Stimulated activated CD8-positive, alpha-beta memory T cell treated with anti-CD3 and anti-CD28 coated beads, Interleukin-15, amount 100 ng/mL, for 4 hours (primary cell): Measurements from ENCODE around the gene CHRFAM7A.
"Not testable (repeated sequence)": the region's sequence is repeated elsewhere in the genome, so short reads cannot be mapped to it uniquely, and the experiment has no call there.

Experiments
- DNase-seq, 2 donors: peaks; one replicate each; pipeline ENCODE4 v3.0.0-alpha.2; 2020; ENCODE audit warnings: low read depth in 2 of 2

CHRFAM7A gene

DNA sequence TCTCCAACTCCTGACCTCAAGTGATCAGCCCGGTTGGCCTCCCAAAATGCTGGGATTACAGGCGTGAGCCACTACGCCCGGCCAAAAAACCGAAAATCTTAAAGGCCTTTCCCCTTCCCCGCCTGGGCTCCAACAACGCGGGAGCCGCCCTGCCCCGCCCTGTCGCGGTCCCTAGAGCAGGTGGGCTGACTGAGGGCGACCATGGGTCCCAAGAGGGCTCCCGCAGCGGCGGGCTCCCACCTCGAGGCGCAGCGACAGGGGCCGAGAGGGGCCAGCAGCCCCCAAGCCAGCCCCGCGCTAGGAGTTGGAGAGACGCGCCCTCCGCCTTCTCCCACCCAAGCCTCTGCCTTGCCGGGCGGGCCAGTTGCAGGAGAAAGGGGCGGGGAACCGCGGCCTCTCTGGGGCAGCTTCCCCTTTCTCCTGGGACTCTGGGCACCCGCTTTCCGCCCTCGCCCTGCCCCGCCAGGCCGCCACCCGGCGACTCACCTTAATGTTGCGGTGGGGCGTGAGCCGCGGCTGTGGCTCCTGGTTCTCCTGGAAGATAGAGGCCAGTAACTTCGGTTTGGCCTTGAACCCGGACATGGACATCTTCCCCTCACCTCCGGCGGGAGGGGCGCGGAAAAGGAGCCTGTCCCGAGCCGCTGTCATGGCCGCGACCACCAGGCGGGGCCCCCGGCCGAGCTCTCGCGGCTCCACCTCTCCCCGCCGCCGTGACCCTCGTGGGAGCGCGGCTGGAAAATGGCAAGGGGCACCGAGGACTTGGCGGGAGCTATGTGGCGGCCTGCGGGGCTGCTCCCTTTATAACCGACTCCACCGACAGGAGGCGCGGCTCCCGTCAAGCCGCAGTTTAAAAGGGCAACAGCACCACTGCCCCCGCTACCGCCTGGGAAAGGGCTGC, at the start of gene CHRFAM7A:
Gene CHRFAM7A (minus strand): TSS at position 775 of the 898 bp plus-strand sequence. CDS start 10,189 bp downstream, outside the sequence.
- DNase-seq, result not testable (repeated sequence)

DNA sequence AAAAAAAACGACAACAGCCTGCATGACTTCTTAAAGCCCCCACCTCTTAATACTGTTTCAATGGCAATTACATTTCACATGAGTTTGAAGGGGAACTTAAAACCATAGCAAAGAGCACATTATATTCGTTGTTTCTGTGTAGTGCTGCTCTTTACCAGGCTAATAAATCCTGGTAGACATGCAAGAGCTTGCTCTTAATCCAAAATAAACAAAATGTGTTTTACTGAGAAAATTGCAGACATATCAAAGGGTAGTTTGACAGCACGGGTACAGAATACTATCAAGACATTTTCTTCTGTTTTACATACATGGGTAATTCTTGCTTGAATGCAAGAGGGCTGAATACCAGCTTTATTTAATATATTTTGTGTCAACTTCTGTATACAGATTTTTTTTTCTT, 45.0 kb upstream of the CHRFAM7A start:
- not testable (repeated sequence) for DNase-seq

DNA sequence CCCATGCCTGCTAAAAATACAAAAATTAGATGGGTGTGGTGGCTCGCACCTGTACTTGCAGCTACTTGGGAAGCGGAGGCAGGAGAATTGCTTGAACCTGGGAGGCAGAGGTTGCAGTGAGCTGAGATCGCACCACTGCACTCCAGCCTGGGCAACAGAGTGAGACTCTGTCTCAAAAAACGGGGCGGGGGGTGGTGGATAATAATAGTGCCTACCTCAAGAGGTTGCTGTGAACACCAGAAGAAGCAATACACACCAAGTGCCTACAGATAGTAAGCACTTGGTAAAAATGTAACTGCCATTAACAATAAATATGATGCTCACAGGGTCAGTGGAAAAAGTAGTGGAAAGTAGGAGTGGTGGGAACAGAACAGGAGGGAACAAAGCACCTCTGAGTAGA, 42.5 kb upstream of the CHRFAM7A start:
- DNase-seq, result not testable (repeated sequence)

DNA sequence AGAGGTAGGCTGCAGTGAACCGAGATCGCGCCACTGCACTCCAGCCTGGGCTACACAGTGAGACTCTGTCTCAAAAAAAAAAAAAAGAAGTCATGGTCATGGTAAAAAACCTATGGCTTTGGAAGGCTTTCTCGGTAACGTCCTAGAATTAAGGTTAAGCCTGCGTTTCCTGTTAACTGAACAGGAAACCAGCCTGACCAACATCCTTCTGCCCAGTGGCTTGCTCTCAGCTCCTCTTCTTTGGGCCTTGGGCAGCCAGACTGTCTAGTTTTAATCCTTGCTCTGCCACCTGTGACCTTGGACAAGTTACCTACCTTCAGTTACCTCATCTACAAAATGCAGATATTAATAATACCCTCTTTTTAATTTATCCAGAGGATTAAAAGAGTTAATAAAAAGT, 27.4 kb upstream of the CHRFAM7A start:
- not testable (repeated sequence) for DNase-seq

- not testable (repeated sequence) for DNase-seq
These were observed 20.8 kb upstream of the CHRFAM7A start, which contains the start of gene GOLGA8R for GRCh38 chr15:30414160-30414559. Gene GOLGA8R, minus strand, starts transcription at chr15:30414260. Its CDS starts 98 bp downstream, at chr15:30414162.

DNA sequence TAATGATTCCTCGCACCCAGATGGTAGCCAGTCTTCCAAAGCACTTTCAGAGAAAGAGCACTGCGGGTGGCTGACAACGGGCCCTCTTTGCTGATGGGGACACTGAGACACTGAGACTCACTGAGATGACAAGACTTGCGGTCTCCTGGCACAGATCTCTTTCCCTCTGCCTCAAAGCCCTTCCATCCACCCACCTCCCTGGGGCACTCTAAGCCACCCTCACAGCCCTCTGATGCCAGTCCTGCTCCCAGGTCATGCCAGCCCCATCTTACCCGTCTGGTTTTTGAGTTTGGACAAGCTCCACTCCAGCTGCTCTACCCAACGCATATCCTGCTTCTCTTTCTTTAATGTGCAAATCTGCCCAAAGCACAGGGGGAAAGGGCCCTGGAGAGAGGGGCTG, 14.3 kb upstream of the CHRFAM7A start:
- not testable (repeated sequence) for DNase-seq

DNA sequence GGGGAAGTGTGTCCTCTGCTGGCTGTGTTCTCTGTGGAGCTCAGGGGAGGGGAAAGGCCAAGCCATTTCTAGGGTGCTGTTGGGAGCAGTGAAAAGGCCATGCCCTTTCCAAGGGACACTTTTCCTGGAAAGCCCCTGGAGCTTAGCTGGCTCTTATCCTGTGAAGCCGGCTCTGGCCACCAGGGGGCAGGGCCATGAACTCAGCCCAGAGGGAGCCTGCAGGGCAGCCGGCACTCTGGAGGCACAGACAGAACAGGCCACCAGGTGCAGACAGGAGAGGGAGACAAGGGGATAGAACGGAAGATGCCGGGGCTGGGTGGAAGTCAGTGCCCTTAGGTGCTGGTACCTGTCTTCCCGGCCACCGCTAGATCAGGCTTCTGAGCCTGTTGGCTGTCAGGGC, 5.6 kb upstream of the CHRFAM7A start:
- DNase-seq, result peak in 1 of 2 donors; percentile 36

DNA sequence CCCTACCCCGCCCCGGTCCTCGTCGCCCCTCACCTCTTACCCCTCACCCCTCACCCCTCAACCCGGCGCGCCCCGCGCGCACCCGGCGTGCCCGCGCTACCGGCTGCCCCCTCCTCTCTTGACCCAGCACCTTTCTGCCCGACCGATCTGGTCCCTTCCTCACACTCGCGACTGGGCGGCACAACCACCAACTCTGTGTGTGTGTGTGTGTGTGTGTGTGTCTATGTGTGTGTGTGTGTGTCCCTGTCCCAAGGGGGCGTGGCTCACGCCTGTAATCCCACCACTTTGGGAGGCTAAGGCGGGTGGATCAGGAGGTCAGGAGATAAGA, 288 bp upstream of the CHRFAM7A start:
- not testable (repeated sequence) for DNase-seq

DNA sequence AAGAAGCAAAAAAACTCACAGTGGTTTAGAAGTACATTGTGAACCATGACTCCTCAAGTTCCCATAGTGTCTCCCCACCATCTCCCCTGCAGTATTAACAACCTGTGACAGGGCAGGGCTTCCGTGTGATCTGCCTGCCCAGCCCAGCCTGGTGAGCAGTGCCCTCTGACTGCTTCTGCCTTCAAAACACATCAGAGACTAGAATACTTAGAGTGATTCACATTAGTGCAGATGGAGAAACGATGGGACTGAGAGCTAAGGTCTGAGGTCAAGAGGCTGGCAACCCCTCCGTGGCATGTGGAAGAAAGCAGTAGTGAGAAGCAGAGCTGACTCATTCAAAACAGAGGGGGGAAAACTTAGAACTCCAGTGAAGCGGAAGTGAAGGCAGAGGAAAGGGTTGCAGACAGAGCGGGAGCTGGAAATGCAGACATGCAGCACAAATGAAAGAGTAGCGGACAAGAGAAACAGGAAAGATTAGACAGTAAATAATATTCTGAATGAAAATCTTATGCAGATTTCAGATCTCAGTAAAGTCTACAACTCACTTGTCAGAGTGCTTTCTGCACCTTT, 6.9 kb downstream of the CHRFAM7A start:
- DNase-seq, result not testable (repeated sequence)

DNA sequence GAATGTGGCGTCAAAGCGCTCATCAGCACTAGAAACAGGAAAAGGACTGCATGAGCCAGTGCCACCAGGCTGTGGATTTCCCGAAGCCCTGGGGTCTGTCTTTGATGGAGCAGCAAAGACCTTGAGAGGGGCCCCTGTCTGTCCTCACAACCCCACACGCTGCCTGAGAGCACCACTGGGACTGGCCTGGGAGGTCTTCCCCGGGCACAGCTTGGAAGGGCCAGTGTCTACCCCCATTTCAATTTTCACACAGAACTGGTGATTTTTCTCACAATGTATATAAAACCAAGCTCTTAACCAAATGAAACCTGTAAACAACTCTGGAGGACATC, 16.3 kb downstream of the CHRFAM7A start:
- not testable (repeated sequence) for DNase-seq

GRCh38 chr15:30376375-30377081, 16.8 kb downstream of the CHRFAM7A start:
- DNase-seq, result not testable (repeated sequence)

DNA sequence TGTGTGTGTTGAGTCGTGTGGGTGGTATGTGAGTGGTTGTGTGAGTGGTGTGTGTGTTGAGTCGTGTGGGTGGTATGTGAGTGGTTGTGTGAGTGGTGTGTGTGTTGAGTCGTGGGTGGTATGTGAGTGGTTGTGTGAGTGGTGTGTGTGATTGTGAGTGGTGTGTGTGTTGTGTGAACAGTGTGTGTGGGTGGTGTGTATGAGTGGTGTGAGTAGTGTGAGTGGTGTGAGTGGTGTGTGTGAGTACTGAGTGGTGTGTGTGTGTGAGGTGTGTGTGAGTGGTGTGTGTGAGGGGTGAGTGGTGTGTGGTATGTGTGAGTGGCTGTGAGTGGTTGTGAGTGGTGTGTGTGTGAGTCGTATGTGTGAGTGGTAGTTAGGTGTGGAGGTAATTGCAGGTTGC, 17.5 kb downstream of the CHRFAM7A start:
- DNase-seq, result not testable (repeated sequence)

DNA sequence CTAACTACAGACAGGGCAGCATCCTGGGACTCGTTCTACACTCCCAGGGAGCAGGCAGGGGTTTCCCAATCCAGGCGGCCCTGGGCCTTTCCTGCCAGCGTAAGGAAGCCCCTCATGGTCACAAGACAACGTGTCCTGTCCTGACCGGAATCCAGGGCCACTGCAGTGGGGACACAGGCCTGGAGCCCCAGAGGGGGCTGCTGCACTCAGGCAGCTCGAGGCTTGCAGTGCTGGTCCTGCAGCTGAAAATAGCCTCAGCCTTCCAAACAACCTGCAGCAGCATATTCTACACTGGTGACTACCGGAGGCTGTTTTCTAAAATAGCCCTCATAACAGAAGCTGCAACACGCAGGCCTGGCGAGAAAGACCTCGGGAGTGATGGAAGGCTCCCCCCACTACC, 18.5 kb downstream of the CHRFAM7A start:
- DNase-seq, result not testable (repeated sequence)

DNA sequence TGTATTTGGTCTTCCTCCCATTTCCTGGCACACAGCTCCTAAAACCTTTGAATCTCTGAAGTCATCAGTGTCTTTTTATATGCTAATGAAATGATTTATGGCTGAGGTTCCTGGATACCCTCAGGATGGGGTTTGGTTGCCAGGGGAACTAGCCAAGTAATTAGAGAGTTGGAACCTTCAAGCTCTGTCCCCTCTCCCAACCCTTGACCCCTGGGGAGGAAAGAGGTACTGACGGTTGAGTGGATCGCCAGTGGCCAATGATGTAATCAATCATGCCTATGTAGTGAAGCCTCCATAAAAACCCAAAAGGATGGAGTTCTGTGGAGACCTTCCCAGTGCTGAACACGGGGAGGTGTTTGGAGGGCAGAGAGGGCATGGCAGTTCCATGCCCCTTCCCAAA, 25.1 kb downstream of the CHRFAM7A start:
- not testable (repeated sequence) for DNase-seq

- DNase-seq, result not testable (repeated sequence)
These were observed 26.1 kb downstream of the CHRFAM7A start for GRCh38 chr15:30367246-30367645.

DNA sequence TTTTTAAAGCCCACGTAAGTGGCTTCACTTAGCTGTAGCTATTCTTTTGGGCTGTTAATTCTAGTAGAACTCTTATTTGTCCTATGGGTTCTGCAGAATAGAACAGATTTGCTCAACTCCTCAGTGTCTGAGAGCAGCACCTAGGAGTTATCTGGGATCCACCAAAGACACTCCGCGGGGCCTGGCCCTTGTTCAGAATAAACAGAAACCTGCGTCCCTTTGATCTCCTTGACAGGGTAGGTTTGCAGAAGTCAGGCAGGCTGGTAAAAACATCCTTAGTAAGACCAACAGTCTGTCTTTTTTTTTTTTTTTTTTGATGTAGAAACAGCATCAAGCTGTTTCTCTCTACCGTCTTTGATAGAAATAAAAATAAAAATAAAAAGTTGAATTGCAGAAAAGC, 31.9 kb downstream of the CHRFAM7A start:
- DNase-seq, result not testable (repeated sequence)

GRCh38 chr15:30360990-30361389, 32.4 kb downstream of the CHRFAM7A start:
- not testable (repeated sequence) for DNase-seq

GRCh38 chr15:30355043-30355442, 38.3 kb downstream of the CHRFAM7A start:
- DNase-seq, result not testable (repeated sequence)

- not testable (repeated sequence) for DNase-seq
These were observed 43.5 kb downstream of the CHRFAM7A start for GRCh38 chr15:30349803-30350202.

DNA sequence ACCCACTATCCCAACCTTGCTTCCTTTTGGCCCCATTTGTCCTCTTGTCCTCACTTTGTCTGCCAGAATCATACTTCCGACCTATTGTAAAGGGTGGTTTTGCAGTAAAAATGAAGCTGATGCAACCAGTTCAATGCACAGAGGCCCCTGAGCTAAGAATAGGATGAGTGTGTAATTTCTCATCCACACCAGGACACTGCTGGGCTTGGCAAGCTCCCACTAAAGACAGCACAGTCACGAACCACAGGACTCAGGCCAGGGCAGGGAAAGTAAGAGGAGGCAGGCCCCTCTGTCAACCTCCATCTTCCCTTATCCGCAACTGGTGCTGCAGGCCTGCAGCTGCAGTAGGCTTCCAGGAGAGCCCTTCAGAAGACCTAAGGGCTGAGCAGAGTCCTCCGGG, 56.8 kb downstream of the CHRFAM7A start:
- not testable (repeated sequence) for DNase-seq

DNA sequence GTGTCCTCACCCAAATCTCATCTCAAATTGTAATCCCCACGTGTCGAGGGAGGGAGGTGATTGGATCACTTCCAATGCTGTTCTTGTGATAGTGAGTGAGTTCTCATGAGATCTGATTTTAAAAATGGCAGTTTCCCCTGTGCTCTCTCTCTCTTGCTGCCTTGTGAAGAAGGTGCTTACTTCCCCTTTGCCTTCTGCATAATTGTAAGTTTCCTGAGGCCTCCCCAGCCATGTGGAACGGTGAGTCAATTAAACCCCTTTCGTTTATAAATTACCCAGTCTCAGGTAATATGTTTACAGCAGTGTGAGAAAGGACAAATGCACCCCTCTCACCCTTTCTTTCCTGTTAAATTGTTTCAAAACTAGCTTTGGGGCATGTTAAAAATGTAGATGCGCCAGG, 59.2 kb downstream of the CHRFAM7A start:
- DNase-seq, result not testable (repeated sequence)

DNA sequence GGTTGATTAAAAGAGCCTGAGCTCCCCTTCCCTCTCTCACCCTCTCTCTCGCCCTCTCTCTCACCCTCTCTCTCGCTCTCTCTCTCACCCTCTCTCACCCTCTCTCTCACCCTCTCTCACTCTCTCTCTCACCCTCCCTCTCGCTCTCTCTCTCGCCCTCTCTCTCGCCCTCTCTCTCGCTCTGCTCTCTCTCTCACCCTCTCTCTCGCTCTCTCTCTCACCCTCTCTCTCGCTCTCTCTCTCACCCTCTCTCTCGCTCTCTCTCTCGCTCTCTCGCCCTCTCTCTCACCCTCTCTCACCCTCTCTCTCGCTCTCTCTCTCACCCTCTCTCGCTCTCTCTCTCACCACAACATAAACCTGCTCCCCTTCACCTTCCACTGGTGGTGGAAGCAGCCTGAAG, 67.2 kb downstream of the CHRFAM7A start:
- DNase-seq, result not testable (repeated sequence)
